ENCODE measurements around the gene TMEM86B. TPM values are rescaled to one million over a fixed set of nuclear protein-coding genes. Genes with fewer than 3 reads are reported as not detected.

TMEM86B gene
- total and polyA plus RNA-seq, 3 donors from 2014 or later, result 12.8 to 13.9 (median 13.4) TPM

- DNase-seq, result no peak
- Histone ChIP-seq H3K9me3 (no peaks in the 10 kb centered on the region), H3K27ac (no peak overlapping the region), H3K4me1 (peaks cover 3% of the 10 kb centered on the region), H3K4me3 (no peak overlapping the region), H3K36me3 (ENCODE audit: low read depth, missing control alignments) (no peaks in the 10 kb centered on the region), H3K27me3 (no peaks in the 10 kb centered on the region)
- WGBS, 2 donors, result 76 to 83% methylated on average over 7 of the region's 7 CpGs
- intact Hi-C loops (cut with DNase I; ENCODE audit: low total_unique reads), result no loop called here
- no peak for TF ChIP-seq CTCF (IDR thresholded peaks at IDR 0.05)
- TF ChIP-seq POLR2A (IDR thresholded peaks at IDR 0.05), result no peak
Observed at GRCh38 chr19:55242517-55242916, 14.0 kb upstream of the TMEM86B start.

DNA sequence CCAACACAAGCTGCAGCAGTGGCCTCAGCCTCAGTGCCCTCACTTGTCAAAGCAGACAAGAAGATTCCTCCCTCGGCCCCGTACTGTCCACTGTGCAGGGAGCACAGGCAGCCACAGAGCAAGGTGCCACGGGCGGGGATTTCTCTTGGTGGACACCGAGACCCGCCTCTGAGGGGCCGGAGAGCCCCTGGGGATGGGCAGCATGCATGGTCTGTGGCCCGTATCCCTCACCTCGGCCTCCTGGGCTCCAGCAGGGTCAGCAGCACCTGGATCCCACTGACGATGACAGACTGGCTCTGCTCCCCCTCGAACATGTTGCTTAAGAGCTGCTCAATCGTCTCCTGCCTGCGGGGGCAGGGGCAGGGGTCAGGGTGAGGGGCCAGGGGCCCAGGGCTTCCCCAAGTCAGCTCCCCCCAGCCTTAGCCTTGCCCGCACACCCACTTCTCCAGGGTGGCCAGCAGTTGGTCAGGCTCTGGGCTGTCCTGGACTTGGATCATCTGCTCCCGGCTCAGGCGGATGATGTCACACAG, 13.4 kb upstream of the TMEM86B start:
- intact Hi-C loops (cut with DNase I; ENCODE audit: low total_unique reads), result no loop called here
- no peaks in the 10 kb centered on the region for H3K27me3 ChIP-seq
- no peaks in the 10 kb centered on the region for H3K4me1 ChIP-seq
- H3K4me3 ChIP-seq, result no peak overlapping the region
- WGBS, 2 donors, result 80 to 83% methylated on average over 7 to 16 of the region's 16 CpGs
- TF ChIP-seq CTCF (IDR thresholded peaks at IDR 0.05) (no peak), POLR2A (IDR thresholded peaks at IDR 0.05) (no peak)
- no peaks in the 10 kb centered on the region for H3K9me3 ChIP-seq
- H3K36me3 ChIP-seq (ENCODE audit: low read depth, missing control alignments), result no peaks in the 10 kb centered on the region
- no peak overlapping the region for H3K27ac ChIP-seq
- no peak for DNase-seq

DNA sequence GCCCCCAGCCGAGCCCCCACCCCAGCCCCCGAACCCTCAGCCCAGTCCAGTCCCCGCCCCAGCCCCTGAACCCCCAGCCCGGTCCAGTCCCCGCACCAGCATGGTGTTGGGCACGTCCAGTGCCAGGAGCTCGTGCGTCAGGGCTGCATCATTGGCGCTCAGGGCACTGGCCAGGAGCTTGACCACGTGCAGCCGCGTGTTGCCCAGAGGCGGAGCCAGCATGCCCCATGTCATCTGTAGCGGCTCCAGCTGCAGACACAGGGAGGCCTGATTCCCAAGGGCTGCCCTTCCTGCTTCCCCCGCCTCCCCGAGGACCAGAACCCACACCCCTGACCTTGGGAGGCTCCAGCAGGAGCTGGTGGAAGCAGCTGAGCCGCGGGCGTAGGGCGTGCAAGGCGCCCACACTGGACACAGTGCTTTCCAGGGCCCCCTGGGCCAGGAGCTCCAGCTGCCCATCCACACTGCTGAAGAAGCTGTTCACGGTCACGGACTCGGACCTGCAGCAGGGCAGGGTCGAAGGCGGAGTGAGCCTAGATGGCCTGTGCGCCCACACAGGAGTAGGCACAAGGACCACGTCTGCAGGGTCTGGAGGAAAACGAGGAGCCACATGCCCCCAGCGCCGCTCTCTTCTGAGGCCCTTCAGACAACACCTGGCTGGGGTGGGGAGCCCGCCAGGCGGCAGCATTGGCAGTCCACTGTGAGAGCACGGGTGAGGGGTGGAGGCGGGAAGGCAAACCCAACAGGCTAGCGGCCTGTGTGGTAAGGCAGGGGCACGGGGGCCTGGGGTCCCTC, 12.8 kb upstream of the TMEM86B start:
- Histone ChIP-seq H3K4me3 (no peak overlapping the region), H3K36me3 (ENCODE audit: low read depth, missing control alignments) (no peaks in the 10 kb centered on the region), H3K27ac (no peak overlapping the region), H3K9me3 (no peaks in the 10 kb centered on the region), H3K4me1 (no peaks in the 10 kb centered on the region), H3K27me3 (no peaks in the 10 kb centered on the region)
- no peak for DNase-seq
- intact Hi-C loops (cut with DNase I; ENCODE audit: low total_unique reads), result no loop called here
- TF ChIP-seq POLR2A (IDR thresholded peaks at IDR 0.05) (no peak), CTCF (IDR thresholded peaks at IDR 0.05) (no peak)
- 90 to 92% methylated on average over 19 to 36 of the region's 37 CpGs for WGBS, 2 donors

DNA sequence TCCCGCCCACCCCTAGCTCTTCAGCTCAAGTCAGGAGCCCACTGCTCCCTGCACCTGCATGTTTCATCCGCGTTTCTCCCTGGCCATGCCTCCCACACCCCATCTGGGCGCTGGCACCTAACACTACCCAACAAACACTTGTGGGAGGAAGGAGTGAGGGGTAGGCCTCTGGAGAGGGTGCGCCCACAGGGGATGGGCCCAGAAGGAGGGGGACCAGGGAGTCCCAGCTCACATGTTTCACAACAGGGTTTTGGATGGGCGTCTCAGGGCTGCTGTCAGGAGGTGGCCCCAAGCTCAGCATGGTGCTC, 12.1 kb upstream of the TMEM86B start:
- no peak for DNase-seq
- H3K9me3 ChIP-seq, result no peaks in the 10 kb centered on the region
- WGBS, 2 donors, result 82 to 91% methylated on average over 5 to 6 of the region's 6 CpGs
- H3K27ac ChIP-seq, result no peak overlapping the region
- no peak overlapping the region for H3K4me3 ChIP-seq
- H3K4me1 ChIP-seq, result no peaks in the 10 kb centered on the region
- no peak for TF ChIP-seq POLR2A (IDR thresholded peaks at IDR 0.05)
- no peak for TF ChIP-seq CTCF (IDR thresholded peaks at IDR 0.05)
- no peaks in the 10 kb centered on the region for H3K36me3 ChIP-seq (ENCODE audit: low read depth, missing control alignments)
- no peaks in the 10 kb centered on the region for H3K27me3 ChIP-seq
- intact Hi-C loops (cut with DNase I; ENCODE audit: low total_unique reads), result no loop called here

DNA sequence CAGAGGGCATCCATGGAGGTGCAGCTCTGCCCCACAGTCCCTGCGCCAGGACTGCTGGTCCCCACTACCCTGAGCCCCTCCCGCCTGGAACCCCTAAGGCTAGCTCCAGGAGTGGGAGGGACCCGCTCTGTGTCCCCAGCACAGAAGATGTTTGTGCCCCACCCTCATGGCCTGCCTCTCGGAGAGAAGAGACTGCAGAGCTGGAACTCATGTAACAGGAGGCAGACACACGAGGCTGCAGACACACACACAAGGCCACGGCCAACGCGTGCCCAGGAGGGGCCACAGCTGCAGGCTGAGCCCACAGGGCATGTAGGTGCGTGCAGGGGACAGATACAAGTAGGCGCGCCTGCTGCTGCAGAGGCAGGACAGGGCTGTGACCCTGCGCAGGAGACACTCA, 10.4 kb upstream of the TMEM86B start:
- intact Hi-C loops (cut with DNase I; ENCODE audit: low total_unique reads), result no loop called here
- no peak overlapping the region for H3K27ac ChIP-seq
- TF ChIP-seq CTCF (IDR thresholded peaks at IDR 0.05) (no peak), POLR2A (IDR thresholded peaks at IDR 0.05) (no peak)
- no peaks in the 10 kb centered on the region for H3K36me3 ChIP-seq (ENCODE audit: low read depth, missing control alignments)
- no peak for DNase-seq
- no peaks in the 10 kb centered on the region for H3K4me1 ChIP-seq
- no peaks in the 10 kb centered on the region for H3K9me3 ChIP-seq
- 91 to 94% methylated on average over 11 to 12 of the region's 12 CpGs for WGBS, 2 donors
- no peaks in the 10 kb centered on the region for H3K27me3 ChIP-seq
- H3K4me3 ChIP-seq, result no peak overlapping the region

Measured in testis (tissue), 3 donors.